Measurements from ENCODE around the gene PRKG1.
"Not testable (repeated sequence)": the region's sequence is repeated elsewhere in the genome, so short reads cannot be mapped to it uniquely, and the experiment has no call there.

PRKG1 gene

GRCh38 chr10:51377932-51378599, 303.8 kb downstream of the PRKG1 start:
- no peak for DNase-seq (ENCODE audit: low read depth)

- no peak for DNase-seq (ENCODE audit: low read depth)
Measured at GRCh38 chr10:51382181-51382580, 307.9 kb downstream of the PRKG1 start.

- DNase-seq (ENCODE audit: low read depth), result no peak
Measured at GRCh38 chr10:51384971-51385370, 310.7 kb downstream of the PRKG1 start.

- DNase-seq (ENCODE audit: low read depth), result no peak
Measured at GRCh38 chr10:51386248-51386885, 312.1 kb downstream of the PRKG1 start.

- DNase-seq (ENCODE audit: low read depth), result peak; percentile 94
Measured at GRCh38 chr10:51389415-51390321, 315.4 kb downstream of the PRKG1 start.

GRCh38 chr10:51393006-51393405, 318.7 kb downstream of the PRKG1 start:
- not testable (repeated sequence) for DNase-seq (ENCODE audit: low read depth)

GRCh38 chr10:51394039-51394438, 319.8 kb downstream of the PRKG1 start:
- DNase-seq (ENCODE audit: low read depth), result no peak

GRCh38 chr10:51397244-51397643, 323.0 kb downstream of the PRKG1 start:
- no peak for DNase-seq (ENCODE audit: low read depth)

GRCh38 chr10:51397695-51398094, 323.4 kb downstream of the PRKG1 start:
- DNase-seq (ENCODE audit: low read depth), result peak; percentile 62

GRCh38 chr10:51399840-51400239, 325.6 kb downstream of the PRKG1 start:
- no peak for DNase-seq (ENCODE audit: low read depth)

- DNase-seq (ENCODE audit: low read depth), result no peak
Measured at GRCh38 chr10:51400392-51401096, 326.3 kb downstream of the PRKG1 start.

- DNase-seq (ENCODE audit: low read depth), result no peak
Measured at GRCh38 chr10:51403521-51403920, 329.2 kb downstream of the PRKG1 start.

GRCh38 chr10:51405580-51406351, 331.5 kb downstream of the PRKG1 start:
- no peak for DNase-seq (ENCODE audit: low read depth)

GRCh38 chr10:51406581-51406980, 332.3 kb downstream of the PRKG1 start:
- DNase-seq (ENCODE audit: low read depth), result no peak

- no peak for DNase-seq (ENCODE audit: low read depth)
Measured at GRCh38 chr10:51416494-51416893, 342.2 kb downstream of the PRKG1 start.

GRCh38 chr10:51419196-51420093, 345.2 kb downstream of the PRKG1 start:
- DNase-seq (ENCODE audit: low read depth), result no peak

- no peak for DNase-seq (ENCODE audit: low read depth)
Measured at GRCh38 chr10:51421853-51422252, 347.6 kb downstream of the PRKG1 start.

- peak; percentile 61 for DNase-seq (ENCODE audit: low read depth)
Measured at GRCh38 chr10:51422311-51423120, 348.2 kb downstream of the PRKG1 start.

GRCh38 chr10:51423121-51423452, 348.8 kb downstream of the PRKG1 start:
- no peak for DNase-seq (ENCODE audit: low read depth)

GRCh38 chr10:51425431-51425830, 351.1 kb downstream of the PRKG1 start:
- DNase-seq (ENCODE audit: low read depth), result peak; percentile 9
